Neutrophil (primary cell): ENCODE data around the gene DMAC2L.
"Not testable (repeated sequence)": the region's sequence is repeated elsewhere in the genome, so short reads cannot be mapped to it uniquely, and the experiment has no call there.

ENCODE experiments used
- H3K27ac ChIP-seq: fragments of 200-600 bp; sonication (generic); 2 replicates; pipeline ENCODE4 v1.5.1; 2016; ENCODE audit warnings: mild to moderate bottlenecking, moderate library complexity
- H3K27me3 ChIP-seq: fragments of 200-600 bp; sonication (generic); 2 replicates; pipeline ENCODE4 v1.6.0; 2016; ENCODE audit warnings: mild to moderate bottlenecking
- H3K36me3 ChIP-seq: fragments of 200-600 bp; sonication (generic); 2 replicates; pipeline ENCODE4 v1.5.1; 2017
- H3K4me1 ChIP-seq, 2 experiments: fragments of 200-600 bp in 1 of 2; sonication (generic) in 1 of 2; 1 replicate in 1 of 2; 2 replicates in 1 of 2; pipeline versions ENCODE4 v1.5.1 to v1.6.1; 2013 to 2016; ENCODE audit warnings: low read depth in 1 of 2, low read length in 1 of 2, mild to moderate bottlenecking in 1 of 2, moderate library complexity in 1 of 2; ENCODE audit not compliant: control insufficient read depth in 1 of 2, insufficient read depth in 1 of 2
- H3K4me3 ChIP-seq, 2 experiments: fragments of 200-600 bp in 1 of 2; sonication (generic) in 1 of 2; 1 replicate in 1 of 2; 2 replicates in 1 of 2; pipeline ENCODE4 v1.5.1; 2013 to 2016; ENCODE audit warnings: low read depth in 1 of 2, low read length in 1 of 2, mild to moderate bottlenecking in 1 of 2, moderate library complexity in 1 of 2
- H3K9me3 ChIP-seq: fragments of 200-600 bp; sonication (generic); 2 replicates; pipeline ENCODE4 v1.5.1; 2016
- TF ChIP-seq, protein P1 (sequence below): fragments of 200-600 bp; sonication (generic); IDR thresholded peaks from 2 replicates; pipeline ENCODE4 v1.5.1; 2016; ENCODE audit warnings: antibody characterized with exemption

DMAC2L gene

GRCh38 chr14:50348933-50349332 is 36.8 kb downstream of the DMAC2L start:
- Histone ChIP-seq H3K4me3 (no peak overlapping the region), H3K27ac (no peak overlapping the region), H3K36me3 (no peaks in the 10 kb centered on the region), H3K9me3 (no peaks in the 10 kb centered on the region), H3K27me3 (no peaks in the 10 kb centered on the region), H3K4me1 (no peaks in the 10 kb centered on the region)
- TF ChIP-seq, protein P1, sequence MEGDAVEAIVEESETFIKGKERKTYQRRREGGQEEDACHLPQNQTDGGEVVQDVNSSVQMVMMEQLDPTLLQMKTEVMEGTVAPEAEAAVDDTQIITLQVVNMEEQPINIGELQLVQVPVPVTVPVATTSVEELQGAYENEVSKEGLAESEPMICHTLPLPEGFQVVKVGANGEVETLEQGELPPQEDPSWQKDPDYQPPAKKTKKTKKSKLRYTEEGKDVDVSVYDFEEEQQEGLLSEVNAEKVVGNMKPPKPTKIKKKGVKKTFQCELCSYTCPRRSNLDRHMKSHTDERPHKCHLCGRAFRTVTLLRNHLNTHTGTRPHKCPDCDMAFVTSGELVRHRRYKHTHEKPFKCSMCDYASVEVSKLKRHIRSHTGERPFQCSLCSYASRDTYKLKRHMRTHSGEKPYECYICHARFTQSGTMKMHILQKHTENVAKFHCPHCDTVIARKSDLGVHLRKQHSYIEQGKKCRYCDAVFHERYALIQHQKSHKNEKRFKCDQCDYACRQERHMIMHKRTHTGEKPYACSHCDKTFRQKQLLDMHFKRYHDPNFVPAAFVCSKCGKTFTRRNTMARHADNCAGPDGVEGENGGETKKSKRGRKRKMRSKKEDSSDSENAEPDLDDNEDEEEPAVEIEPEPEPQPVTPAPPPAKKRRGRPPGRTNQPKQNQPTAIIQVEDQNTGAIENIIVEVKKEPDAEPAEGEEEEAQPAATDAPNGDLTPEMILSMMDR: no peak

GRCh38 chr14:50350975-50351374 is 38.9 kb downstream of the DMAC2L start:
- TF ChIP-seq, protein P1: no peak
- H3K36me3 ChIP-seq: no peaks in the 10 kb centered on the region
- no peak overlapping the region for H3K4me3 ChIP-seq
- no peak overlapping the region for H3K27ac ChIP-seq
- no peaks in the 10 kb centered on the region for H3K9me3 ChIP-seq
- H3K4me1 ChIP-seq: no peaks in the 10 kb centered on the region
- no peaks in the 10 kb centered on the region for H3K27me3 ChIP-seq

GRCh38 chr14:50352584-50352983 is 40.5 kb downstream of the DMAC2L start:
- Histone ChIP-seq H3K27me3 (no peaks in the 10 kb centered on the region), H3K4me1 (no peaks in the 10 kb centered on the region), H3K4me3 (no peak overlapping the region), H3K36me3 (peaks cover under 1% of the 10 kb centered on the region), H3K27ac (no peak overlapping the region), H3K9me3 (no peaks in the 10 kb centered on the region)
- TF ChIP-seq, protein P1: no peak

DNA sequence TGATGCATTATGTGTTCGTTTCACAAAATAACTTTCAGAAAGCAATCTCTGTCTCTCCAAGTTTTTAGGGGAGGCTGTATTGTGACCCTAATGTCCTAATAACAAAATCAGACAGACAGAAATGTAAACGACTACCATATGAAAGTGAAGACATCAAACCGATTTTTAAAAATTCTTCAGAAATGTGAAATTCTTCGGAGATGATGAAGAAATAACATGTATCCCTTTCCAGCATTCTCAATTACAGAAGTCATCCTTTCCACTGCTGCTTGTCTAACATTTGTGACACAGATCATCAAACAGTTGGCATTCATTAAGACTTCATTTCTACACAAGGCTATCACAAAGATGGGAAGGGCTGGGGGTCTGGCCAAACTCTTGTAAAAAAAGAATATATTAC is 41.0 kb downstream of the DMAC2L start:
- TF ChIP-seq, protein P1: no peak
- H3K36me3 ChIP-seq: peaks cover 6% of the 10 kb centered on the region
- no peaks in the 10 kb centered on the region for H3K9me3 ChIP-seq
- H3K4me1 ChIP-seq: no peaks in the 10 kb centered on the region
- H3K27ac ChIP-seq: no peak overlapping the region
- H3K4me3 ChIP-seq: no peak overlapping the region
- H3K27me3 ChIP-seq: no peaks in the 10 kb centered on the region

- TF ChIP-seq, protein P1: no peak
- Histone ChIP-seq H3K9me3 (no peaks in the 10 kb centered on the region), H3K36me3 (peaks cover 11% of the 10 kb centered on the region)
Observed at GRCh38 chr14:50354527-50354926, 42.4 kb downstream of the DMAC2L start.

DNA sequence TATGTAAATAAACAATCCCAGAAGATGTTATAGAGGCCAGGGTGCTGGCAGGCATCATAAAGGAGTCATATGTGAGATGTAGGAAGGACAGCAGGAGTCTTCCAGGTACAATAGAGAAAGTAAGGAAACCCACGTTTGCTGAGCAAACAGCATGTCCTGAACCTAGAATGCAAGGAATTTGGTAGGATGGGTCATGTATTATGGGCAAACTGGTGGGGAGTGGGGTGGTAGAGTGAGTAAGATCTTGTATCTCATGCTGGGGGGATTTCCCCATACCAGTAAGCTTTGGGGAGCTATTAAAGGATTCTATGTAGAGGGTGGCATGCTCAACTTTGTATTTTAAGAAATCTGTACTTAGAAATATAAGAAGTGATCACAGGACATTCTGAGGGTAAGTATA is 43.6 kb downstream of the DMAC2L start:
- Histone ChIP-seq H3K27me3 (no peaks in the 10 kb centered on the region), H3K27ac (no peak overlapping the region), H3K9me3 (no peaks in the 10 kb centered on the region), H3K4me1 (no peaks in the 10 kb centered on the region), H3K4me3 (no peak overlapping the region), H3K36me3 (peaks cover 11% of the 10 kb centered on the region)
- TF ChIP-seq, protein P1: no peak

More at GRCh38 chr14:50354527-50354926, 42.4 kb downstream of the DMAC2L start:
- Histone ChIP-seq H3K4me3 (no peak overlapping the region), H3K27me3 (no peaks in the 10 kb centered on the region), H3K4me1 (no peaks in the 10 kb centered on the region), H3K27ac (no peak overlapping the region)

DNA sequence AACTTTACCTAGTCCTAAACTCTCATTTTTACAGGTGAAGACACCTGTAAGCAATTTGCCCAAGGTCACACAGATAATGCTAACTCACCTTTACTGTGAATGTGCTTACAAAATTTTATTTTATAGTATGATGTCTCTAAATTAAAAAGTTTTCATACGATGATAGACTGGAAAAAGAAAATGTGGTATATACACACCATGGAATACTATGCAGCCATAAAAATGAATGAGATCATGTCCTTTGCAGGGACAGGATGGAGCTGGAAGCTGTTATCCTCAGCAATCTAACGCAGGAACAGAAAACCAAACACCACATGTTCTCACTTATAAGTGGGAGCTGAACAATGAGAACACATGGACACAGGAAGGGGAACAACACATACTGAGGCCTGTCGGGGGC is 44.2 kb downstream of the DMAC2L start:
- not testable (repeated sequence) for H3K4me3 ChIP-seq, H3K27me3 ChIP-seq, H3K4me1 ChIP-seq, H3K9me3 ChIP-seq, H3K27ac ChIP-seq
- H3K36me3 ChIP-seq: peaks cover 11% of the 10 kb centered on the region
